HPDE6-E6E7 (cell line): Measurements from ENCODE around the gene SPTBN1.

ENCODE experiments used
- DNase-seq: peaks from one replicate; pipeline ENCODE4 v3.0.0; 2011; ENCODE audit warnings: missing footprints; ENCODE audit errors: extremely low spot score

Gene SPTBN1

DNA sequence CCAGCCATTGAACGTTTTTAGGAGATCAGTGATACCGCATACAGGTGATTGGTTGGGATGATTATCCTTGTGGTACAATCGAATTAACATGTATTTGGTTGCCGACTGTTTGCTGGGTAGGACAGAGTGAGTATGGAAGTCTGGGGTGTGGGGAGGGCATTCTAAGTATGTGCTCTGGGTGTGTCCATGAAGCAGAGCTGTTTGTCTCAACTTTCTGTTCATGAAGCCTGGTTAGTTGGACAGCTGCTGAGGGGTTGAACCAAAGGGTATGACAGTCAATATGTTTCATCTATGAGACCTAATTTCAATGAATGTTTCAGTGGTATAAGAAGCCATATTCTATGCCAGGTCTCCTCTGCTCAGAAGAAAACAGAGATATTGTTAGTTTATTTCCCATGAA, 21.9 kb upstream of the SPTBN1 start:
- no peak for DNase-seq

DNA sequence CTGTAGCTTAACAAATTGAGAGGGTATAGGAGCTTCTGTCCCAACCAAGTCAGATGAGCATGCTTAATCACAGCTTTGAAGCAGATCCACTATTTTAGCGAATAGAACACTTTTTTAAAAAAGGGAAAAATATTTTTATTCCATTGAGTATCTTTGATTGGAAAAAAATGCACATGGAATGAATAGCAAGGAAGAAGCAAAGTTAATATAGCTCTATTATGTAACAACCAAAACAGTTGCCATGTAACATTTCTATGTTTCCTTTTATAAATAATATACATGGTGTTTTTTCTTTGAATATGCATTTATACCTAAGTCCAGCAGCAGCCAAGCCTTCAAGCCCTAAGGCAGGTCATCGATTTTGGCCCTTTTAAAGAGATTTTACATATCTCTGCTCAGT, 21.4 kb upstream of the SPTBN1 start:
- DNase-seq: no peak

DNA sequence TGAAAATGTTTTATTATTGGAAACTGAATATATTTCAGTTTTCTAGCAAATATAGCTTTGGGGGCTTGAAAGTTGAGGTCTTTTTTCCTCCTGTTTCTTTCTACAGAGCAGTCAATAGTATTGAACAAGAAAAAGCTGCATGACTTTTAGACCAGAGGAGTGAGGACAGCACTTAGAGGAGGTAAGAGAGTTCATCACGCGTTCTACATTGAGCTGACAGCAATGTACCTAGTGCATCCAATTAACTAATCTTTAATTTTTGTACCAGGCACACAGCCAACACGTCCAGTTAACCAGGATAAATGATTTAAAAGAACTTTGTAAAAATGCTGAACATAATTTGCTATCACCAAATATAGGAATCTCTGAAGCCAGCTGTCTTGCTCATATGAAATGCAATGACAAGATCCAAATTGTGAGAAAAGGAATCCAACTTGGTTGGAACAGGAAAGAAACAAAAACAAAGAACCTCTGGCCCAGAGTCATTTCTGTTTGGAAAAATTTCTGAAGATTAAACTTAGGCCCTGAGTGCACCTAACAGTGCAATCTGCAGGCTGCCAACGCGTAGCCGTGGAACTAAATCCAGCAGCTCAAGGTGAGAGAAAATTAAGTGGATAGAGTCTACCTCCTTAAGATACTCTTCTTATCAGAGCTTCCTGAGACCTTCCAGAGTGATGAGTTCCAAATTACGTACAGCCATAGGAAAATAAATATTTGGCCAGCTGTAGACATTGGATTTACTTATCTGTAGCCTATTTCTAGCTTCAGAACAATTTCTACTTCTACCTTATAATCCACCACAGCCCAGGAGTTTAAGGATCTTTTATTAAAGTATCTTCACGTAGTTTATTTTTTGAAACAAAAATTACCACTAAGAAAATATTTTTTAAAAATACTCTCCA, 20.6 kb upstream of the SPTBN1 start:
- DNase-seq: no peak

DNA sequence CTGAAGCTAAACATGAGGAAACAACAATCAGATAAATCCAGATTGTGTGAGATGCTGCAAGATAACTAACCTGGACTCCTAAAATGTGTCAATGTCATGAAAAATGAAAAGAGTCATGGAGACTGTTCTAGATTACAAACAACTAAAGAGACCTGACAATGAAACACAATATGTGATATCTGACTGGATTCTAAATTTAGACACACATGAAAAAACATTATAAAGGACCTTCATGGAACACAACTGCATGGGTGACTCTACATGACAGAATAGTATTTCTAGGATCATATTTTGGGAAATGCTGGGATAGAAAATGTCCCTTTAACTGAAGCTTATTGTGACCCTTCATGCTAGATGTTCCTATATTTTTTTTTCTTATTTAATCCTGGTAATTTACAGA, 18.5 kb upstream of the SPTBN1 start:
- no peak for DNase-seq

DNA sequence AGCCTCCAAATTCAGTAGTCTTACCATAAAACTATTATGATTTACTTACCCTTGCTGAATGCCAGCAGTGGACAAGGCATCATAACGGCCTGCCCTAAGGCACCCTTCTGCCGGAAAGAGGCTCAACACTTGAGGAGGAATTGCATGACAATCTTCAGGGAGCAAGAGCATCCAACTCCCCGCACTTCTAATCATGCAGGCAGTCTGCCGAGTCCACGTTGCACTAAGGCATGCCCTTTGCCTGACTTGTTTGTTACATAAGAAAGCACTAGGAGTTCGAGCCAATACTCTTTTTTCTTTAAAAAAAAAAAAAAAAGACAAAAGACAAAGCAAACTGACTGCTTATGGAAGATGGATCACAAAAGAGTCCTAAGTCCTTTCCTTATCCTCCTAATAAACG, 17.9 kb upstream of the SPTBN1 start:
- DNase-seq: no peak

DNA sequence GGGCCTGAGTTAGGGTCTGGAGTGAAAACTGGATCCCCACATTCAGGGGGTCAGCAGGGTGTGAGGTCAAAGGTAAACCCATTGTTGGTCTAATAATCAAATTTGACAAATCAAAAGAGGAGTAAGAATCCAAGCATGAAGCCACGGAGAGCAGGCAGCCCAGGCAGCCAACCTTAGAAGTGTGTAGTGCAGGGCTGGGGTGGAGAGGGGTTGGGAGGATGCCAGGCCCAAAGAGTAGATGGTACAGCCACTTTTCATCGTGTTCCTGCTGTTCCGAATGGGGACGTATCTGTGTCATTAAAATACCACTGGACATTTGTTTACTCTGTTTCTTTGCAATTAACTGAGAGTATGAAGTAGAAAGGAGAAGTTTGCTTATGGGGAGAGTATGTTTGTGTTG, 16.5 kb upstream of the SPTBN1 start:
- no peak for DNase-seq

DNA sequence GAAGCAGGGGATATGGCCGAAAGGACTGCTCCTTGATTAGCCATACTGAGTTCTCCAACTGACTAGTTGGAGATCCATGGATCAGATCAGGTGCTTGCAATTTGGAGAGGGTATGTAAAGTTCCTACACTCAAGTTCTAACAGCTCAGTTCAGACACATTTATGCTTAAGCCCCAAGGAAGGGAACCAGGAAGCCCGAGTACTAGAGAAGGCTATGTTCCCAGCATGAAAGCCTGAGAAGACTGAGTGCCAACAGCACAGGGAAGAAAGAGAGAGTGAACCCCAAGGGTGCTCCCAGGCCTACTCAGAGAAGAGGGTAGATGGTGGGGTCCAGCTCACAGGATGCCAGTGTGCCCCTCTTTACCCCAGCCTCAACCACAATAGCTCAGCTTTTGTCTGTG, 16.1 kb upstream of the SPTBN1 start:
- DNase-seq: no peak

DNA sequence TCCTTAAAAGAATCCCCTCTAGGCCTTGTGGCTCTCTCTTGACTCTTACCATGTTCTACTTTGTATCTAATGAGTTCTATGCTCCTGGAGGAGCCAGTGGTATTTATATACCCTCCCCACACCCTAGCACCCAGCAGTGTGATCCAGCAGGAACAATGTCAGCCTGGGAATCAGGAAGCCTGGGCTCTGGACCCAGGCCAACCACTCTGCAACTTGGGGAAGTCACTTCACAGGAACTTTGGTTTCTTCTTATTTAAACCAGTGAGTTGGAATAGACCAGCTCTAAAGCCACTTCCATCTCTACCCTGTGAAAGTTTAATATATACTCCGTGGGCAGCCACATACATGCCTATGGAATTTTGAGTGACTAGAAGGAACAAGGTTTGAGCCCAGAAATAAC, 11.6 kb upstream of the SPTBN1 start:
- DNase-seq: no peak

DNA sequence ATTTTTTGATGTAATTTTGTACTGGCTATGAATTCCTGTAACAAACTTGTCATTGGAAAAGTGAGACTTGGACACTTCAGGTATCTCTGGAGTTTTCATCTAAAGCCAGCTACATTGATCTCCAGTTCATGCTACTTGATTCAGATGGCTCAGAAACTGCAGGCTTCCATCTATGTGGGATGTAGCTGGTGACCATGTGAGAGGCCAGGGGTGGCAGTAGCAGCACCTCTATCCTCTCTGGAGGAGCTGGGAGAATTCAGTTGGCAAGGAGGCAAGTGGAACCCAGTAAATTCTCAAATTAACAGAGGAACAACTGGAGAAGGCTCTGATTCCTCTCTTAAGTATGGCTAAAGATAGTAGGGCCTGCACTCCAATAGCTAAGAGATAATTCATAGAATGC, 10.0 kb upstream of the SPTBN1 start:
- no peak for DNase-seq

DNA sequence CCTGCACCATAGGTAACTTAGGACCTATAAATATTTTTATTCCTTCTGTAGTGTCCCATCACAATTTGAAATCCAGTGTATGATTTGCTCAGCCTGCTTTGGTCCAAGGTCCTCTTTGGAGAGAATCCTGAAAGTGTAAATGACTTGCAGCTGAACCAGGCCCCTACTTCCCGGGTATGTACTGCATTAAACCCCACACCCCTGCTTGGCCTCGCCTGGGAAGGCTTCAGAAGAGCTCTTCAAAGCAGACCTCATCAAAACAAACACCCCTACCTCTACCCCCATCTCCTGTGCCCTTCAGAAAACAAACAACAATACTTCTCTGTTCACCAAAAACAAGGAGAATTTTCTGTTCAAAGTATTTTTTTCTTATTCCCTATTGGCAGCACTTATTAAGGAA, 9.5 kb upstream of the SPTBN1 start:
- DNase-seq: no peak

DNA sequence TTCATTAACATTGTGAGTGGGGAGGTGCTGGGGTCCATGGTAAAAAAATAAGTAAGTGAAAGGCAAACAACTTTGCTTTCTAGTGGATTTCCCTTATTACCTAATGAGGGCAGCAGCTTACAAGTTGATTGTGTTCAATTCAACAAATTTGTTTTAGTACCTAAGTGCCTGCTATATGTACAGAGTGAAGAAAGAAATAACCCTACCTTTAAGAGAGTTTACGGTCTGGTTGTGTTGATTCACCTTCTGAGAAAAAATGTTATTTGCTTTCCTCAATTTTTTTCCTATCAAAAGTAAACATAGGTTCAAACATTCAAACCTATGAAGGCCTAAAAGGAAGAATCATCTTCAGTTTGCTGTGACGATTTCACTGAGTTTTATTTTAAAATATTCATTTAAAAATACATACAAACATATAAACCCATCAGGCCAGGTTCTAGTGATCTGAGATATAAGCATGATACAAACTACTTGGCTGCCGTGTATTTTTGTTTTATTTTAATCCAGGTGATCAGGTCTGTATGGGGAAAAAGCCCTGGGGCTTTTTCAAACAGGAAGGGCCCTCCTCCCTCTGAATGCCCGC, 1.5 kb upstream of the SPTBN1 start:
- no peak for DNase-seq

DNA sequence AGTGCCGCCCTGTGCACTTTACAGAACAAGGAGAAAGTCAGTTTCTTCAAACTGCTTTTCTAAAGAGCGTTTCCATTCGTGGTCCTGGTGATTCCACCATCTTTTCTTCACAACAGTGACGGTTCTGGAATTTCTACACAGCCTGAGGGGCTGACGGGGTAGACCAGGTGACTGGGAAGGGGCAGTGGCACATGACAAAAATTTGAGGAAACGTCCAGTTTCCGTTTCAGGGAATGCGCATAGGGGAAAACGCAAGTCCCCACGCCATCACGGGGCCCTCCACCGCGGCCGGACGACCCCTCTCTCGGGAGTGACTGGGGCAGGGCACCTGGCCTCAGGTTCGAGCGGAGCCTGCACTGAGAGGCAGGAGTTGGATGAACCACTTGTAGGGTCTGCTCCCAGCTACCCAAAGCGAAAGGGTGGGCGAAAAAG, 980 bp upstream of the SPTBN1 start:
- DNase-seq: no peak

DNA sequence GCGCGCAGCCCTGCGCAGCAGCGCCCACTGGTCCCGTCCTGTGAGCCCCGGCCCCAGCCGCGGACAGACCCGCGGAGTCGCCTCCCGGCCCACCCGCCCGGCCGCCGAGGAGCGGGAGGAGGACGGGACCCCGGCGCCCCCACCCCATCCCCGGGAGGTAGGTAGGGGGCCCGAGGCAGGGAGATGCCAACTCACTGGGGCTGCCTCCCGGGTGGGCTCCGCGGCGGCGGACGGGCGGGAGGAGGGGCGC, 160 bp downstream of the SPTBN1 start:
- DNase-seq: no peak

DNA sequence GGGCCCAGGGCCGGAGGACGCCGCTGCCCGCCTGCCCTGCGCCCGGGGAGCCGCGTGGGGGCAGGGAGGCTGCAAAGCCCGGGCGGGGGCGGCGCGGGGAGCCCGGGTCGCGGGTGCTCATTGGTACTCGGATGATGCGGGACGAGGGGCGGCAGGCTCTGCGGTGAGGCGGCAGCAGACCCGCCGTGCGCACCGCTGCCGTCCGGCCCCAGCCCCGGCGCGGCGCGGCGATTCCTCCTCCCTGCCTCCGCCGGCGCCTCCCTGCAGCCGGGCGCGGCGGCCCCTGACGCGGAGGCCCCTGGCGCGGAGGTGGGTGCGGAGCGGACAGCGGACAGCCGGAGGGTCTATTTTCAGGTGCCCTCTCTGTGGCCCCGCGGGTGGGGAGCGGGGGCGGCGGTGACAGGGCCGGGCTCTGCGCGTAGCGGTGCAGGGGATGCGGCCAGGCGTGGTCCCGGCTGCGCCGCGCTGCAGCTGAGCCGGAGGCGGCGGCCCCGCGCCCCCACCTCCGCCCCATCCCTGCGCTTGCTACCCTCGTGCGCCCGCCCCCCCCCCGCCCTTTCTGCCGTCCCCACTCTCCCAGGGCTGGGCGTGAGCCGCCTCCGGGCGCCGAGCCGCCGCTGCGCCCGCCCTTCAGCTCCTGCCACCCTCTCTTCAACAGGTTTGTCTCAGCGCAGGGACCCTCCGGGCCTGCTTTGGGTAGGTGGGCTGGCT, 640 bp downstream of the SPTBN1 start:
- peak; percentile 25 for DNase-seq

DNA sequence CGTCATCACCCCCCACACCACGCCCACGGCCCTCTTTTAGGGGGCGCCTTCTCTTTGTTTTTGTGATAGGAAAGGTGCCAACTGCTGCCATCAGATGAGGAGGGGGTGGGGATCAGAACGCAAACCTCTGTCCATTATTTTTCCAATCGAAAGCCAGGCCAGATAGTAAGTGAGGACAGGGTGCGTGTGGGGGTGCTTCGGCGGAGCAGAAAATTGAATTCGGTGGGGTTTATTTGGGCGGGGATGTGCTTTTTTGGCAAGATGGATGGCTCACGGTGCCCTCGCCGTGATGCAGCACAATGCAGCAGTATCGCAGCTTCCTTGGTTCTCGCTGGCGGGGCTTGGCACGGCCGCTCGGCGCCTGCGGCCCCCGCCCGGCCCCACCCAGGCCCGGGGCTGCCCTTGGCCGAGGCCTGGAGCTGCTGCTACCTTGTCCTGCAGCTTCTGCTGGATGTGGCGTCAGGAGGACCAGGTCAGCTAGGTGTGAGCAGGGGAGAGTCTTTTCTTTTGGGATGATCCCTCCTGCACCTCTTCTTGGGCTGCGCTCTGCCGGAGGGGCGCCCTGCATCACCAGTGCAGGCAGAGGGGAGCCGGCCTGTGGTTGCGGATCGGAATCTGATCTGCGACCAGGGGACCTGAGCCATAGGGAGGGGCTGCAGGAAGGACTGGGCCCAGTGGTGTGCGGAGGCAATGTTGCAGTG, 1.3 kb downstream of the SPTBN1 start:
- no peak for DNase-seq

DNA sequence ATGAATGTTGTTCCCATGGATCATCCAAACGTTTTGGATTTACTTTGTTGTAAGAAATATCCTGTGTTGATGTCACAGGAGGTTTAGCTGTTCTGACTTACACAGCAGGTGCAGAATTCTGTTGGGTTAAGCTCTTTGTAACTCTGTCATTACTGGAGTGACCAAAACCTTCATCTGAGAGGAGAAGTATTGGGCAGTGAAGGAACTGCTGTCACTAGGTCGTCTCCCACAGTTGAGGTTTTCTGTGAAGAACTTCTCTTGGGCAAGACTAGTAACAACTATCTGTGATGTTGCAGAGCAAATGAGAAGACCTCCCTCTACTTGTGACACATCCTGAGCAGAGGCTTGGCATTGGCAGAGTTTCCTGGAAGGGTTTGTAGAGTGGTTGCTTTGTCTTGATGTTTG, 2.9 kb downstream of the SPTBN1 start:
- no peak for DNase-seq

DNA sequence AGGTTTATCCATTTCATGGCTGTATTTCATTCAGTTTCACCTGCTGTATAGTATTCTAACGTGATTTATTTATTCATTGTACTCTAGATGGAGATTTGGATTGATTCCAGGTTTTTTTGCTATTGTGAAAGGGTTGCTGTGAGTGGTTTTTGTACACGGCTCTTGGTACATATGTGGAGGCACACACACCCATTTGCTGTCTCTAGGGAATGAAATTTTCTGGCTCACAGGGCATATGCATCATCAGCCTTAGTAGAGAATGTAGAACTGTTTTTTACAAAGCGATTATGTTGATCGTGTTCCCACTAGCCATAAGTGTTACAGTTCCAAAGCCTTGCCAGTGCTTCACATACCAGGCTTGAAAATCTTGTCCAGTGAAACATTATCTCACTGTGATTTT, 5.1 kb downstream of the SPTBN1 start:
- no peak for DNase-seq

DNA sequence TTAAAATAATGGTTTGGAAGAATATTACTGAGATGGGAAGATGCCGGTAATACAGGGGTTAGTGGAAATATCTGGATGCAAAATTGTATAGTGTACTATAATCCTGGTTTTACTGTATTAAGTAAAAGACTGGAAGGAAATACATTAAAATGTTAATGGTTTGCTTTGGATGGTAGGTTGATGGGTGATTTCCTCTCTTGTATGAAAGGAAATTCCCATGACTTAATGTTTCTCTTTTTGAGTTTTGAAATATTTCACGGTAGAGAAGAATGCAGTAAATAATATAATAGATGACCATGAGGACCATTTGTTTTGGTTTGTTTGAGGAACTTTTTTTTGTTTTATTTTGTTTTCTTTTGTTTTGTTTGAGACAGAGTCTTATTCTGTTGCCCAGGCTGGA, 8.2 kb downstream of the SPTBN1 start:
- DNase-seq: no peak

DNA sequence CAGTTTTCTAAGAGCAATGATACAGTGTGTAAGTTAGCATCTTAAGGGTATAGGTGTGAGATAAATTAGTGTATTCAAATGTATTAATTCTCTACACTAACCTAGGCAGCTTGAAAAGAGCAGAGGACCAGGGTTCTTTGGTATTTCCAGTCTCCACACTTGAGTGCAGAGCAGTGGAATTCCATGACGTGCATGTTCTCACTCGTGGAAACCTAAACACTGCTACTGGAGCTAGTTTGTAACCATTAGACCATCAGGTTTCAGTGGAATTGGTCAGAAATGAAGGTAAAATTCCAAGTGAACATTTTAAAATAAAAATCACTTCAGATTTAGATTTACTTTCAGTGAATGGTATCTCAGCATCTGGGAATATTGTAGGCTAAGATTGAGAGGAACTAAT, 9.0 kb downstream of the SPTBN1 start:
- no peak for DNase-seq

DNA sequence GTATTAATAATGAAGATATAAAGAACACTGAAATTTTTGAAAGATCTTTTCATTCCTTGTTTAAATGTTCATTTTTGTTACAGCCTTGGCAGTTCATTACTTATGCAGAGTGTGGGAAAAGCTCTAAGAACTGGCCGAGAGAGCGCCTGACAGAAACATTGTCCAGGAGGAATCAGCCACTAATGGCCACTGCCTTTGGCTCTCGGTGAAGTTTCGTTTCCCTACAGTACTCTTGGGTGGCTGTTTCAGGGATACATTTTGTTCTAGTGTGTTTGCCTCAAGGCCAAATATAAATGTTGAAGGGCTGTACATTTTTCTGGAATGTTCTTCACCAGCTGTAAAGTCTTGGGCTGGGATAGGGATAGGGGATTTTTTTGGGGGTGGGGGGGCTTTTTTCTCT, 10.7 kb downstream of the SPTBN1 start:
- DNase-seq: no peak

DNA sequence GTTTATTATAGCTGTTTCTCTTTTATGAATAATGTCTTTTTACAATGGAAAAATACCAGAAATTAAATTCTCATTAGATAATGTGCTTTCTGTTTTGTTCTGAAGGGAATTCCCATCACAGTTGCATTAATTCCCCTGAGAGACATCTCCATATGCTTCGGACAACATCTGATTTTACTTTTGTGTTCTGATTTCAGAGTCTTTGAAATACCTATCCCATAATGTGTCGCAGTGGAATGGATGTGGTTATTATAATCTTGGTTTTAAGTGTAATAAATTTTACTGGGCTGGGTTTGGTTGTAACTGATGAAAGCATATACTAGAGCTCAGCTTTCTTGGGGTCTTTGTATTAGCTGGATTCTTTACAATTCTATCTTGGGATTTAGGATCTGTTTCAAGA, 12.5 kb downstream of the SPTBN1 start:
- DNase-seq: no peak

DNA sequence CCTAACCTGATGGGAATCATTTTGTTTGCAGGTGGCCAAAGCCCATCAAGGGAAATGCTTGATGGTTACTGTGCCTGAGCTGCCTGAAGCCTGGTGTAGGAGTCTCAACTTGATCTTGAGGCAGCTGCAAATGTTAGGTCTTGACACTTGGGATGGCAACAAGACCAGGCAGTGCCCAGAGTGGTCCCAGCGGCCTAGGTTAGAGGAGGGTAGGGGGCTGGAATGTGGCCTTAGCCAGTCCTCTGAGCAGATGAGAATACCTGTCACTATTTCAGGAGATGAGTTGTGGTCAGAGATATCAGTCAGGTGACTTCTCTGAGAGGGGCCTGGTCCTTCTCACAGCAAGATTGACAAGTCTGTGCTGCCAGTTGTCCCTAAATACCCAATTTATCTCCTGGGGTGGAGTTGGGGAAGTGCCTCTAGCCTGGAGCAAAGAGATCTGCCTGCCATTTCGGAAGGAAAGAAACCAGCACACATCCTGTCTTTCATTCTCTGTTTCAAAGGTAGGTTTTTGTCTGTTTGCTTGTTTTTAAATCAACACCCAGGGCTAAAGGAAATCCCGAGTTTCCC, 13.4 kb downstream of the SPTBN1 start:
- DNase-seq: no peak
